Endothelial cell of umbilical vein (primary cell): ENCODE data around the gene SMARCD1. TPM values are rescaled to one million over a fixed set of nuclear protein-coding genes. Genes with fewer than 3 reads are reported as not detected.

Experiments
- BruUV-seq: library from RNA; stranded (reverse); fragments of 400-500 nt; replicated peaks from 2 replicates; lab custom pipeline; 2021; lab: Mats Ljungman, UMichigan
- CTCF ChIA-PET: fragments of 300-600, 350-600 bp; sonication (Branson Sonifier 250); formaldehyde crosslinking; loops from one replicate; lab custom pipeline; 2021; ENCODE audit warnings: antibody characterized with exemption, inconsistent platforms; lab: Charles Lee
- POLR2A ChIA-PET: fragments of 300-600, 350-600 bp; sonication (Branson Sonifier 250); formaldehyde crosslinking; loops from one replicate; lab custom pipeline; 2021; ENCODE audit warnings: antibody characterized with exemption, inconsistent platforms; lab: Charles Lee
- DNase-seq: peaks from one replicate; pipeline ENCODE4 v3.0.0-alpha.2; 2011; ENCODE audit warnings: low read depth, low spot score
- FAIRE-seq: peaks from 2 replicates; lab custom pipeline; 2011; peaks lifted over from hg19 to GRCh38; lab: Jason Lieb, UNC
- H2AFZ ChIP-seq: 2 replicates; pipeline ENCODE4 v1.6.0; 2012; ENCODE audit warnings: low read depth, low read length, control low read depth, inconsistent platforms
- H3K27ac ChIP-seq: 2 replicates; pipeline ENCODE4 v1.5.1; 2011; ENCODE audit warnings: low read depth, mild to moderate bottlenecking, control low read depth, low read length, moderate library complexity; ENCODE audit not compliant: insufficient read depth
- H3K27me3 ChIP-seq, 2 experiments: 2 replicates each; pipeline versions ENCODE4 v1.6.0 to v1.6.1; 2011; ENCODE audit warnings: low read length in 2 of 2, mixed read lengths in 1 of 2; ENCODE audit not compliant: control insufficient read depth in 2 of 2, insufficient read depth in 2 of 2
- H3K36me3 ChIP-seq, 2 experiments: 2 replicates in 1 of 2; 3 replicates in 1 of 2; pipeline ENCODE4 v1.5.1; 2011; ENCODE audit warnings: low read length in 2 of 2, mild to moderate bottlenecking in 1 of 2, moderate library complexity in 1 of 2; ENCODE audit not compliant: control insufficient read depth in 2 of 2, insufficient read depth in 2 of 2; ENCODE audit errors: extremely low read depth in 1 of 2
- H3K4me1 ChIP-seq: 3 replicates; pipeline ENCODE4 v1.5.1; 2011; ENCODE audit warnings: mild to moderate bottlenecking, low read length; ENCODE audit not compliant: control insufficient read depth, insufficient read depth; ENCODE audit errors: extremely low read depth
- H3K4me2 ChIP-seq: 2 replicates; pipeline ENCODE4 v1.6.1; 2011; ENCODE audit warnings: low read length, control low read depth, mixed read lengths; ENCODE audit not compliant: insufficient read depth
- H3K4me3 ChIP-seq, 3 experiments: fragments of 200-600 bp in 1 of 3; sonication (generic), shearing (Covaris generic) in 1 of 3; replicated peaks in 1 of 3; 2 replicates each; pipeline ENCODE4 v1.5.1; 2011 to 2016; ENCODE audit warnings: control low read depth in 3 of 3, low read length in 3 of 3, mild to moderate bottlenecking in 2 of 3, inconsistent platforms in 1 of 3, low read depth in 1 of 3, moderate library complexity in 1 of 3; ENCODE audit not compliant: insufficient read depth in 1 of 3
- H3K79me2 ChIP-seq: 2 replicates; pipeline ENCODE4 v1.6.0; 2012; ENCODE audit warnings: low read length, inconsistent platforms; ENCODE audit not compliant: control insufficient read depth, insufficient read depth
- H3K9ac ChIP-seq: replicated peaks from 2 replicates; pipeline ENCODE3; 2011; ENCODE audit warnings: low read length, control low read depth; ENCODE audit not compliant: insufficient read depth; ENCODE audit errors: extremely low read depth
- H3K9me1 ChIP-seq: replicated peaks from 3 replicates; pipeline ENCODE4 v1.6.0; 2011; ENCODE audit warnings: mild to moderate bottlenecking, low read length; ENCODE audit not compliant: control insufficient read depth, insufficient read depth; ENCODE audit errors: extremely low read depth
- H3K9me3 ChIP-seq: replicated peaks from 2 replicates; pipeline ENCODE4 v1.5.1; 2012; ENCODE audit warnings: low read length, inconsistent platforms; ENCODE audit not compliant: control insufficient read depth, insufficient read depth
- H4K20me1 ChIP-seq: replicated peaks from 2 replicates; pipeline ENCODE3; 2011; ENCODE audit warnings: mild to moderate bottlenecking, low read length; ENCODE audit not compliant: control insufficient read depth, insufficient read depth; ENCODE audit errors: extremely low read depth
- EZH2 ChIP-seq: IDR thresholded peaks from 2 replicates; pipeline ENCODE4 v1.6.1; 2012; ENCODE audit warnings: borderline replicate concordance, low read depth, mild to moderate bottlenecking, moderate library complexity, low read length, inconsistent platforms; ENCODE audit not compliant: severe bottlenecking
- FOS ChIP-seq: IDR thresholded peaks from 2 replicates; pipeline ENCODE4 v1.6.1; 2011; ENCODE audit warnings: mild to moderate bottlenecking, low read length, moderate library complexity, borderline replicate concordance; ENCODE audit not compliant: insufficient read depth
- GATA2 ChIP-seq: IDR thresholded peaks from 2 replicates; pipeline ENCODE4 v1.7.0; 2011; ENCODE audit warnings: low read depth, mild to moderate bottlenecking, moderate library complexity, mixed read lengths, low read length; ENCODE audit not compliant: insufficient read length, insufficient read depth
- JUN ChIP-seq: IDR thresholded peaks from 2 replicates; pipeline ENCODE4 v1.6.1; 2011; ENCODE audit warnings: borderline replicate concordance, low read depth; ENCODE audit not compliant: insufficient read length, insufficient read depth
- POLR2A ChIP-seq: IDR thresholded peaks from 2 replicates; pipeline ENCODE4 v1.6.1; 2012; ENCODE audit warnings: low read depth, mild to moderate bottlenecking, control low read depth, low read length
- POLR2AphosphoS5 ChIP-seq: IDR thresholded peaks from 2 replicates; pipeline ENCODE4 v1.6.1; 2012; ENCODE audit warnings: low read depth, mild to moderate bottlenecking, control low read depth, low read length, moderate library complexity; ENCODE audit not compliant: insufficient read depth
- dilution Hi-C: fragments of 300-500 bp; cut with MboI; formaldehyde crosslinking; loops from one replicate; pipeline ENCODE4 v1.15.0; 2019; ENCODE audit warnings: low sequenced_read_pairs; ENCODE audit not compliant: extremely low pct_ligation_motif_present
- intact Hi-C: fragments of 100-400 bp; cut with micrococcal nuclease; formaldehyde crosslinking; loops from one replicate; pipeline ENCODE4 v1.10.0; 2022
- polyA plus RNA-seq, 4 experiments: library from polyadenylated mRNA; depleted of rRNA in 3 of 4; stranded (reverse) in 3 of 4; unstranded in 1 of 4; fragments of >200 nt; gene quantifications; 2 replicates each; pipeline versions ENCODE4 v1.2.1 to v1.2.3, GENCODE V29; 2011 to 2012; ENCODE audit warnings: missing spikeins in 1 of 4
- total RNA-seq: library from RNA; stranded (reverse); gene quantifications from 2 replicates; pipeline ENCODE4 v1.2.3, GENCODE V29; 2021
- TF ChIP-seq, protein P1 (sequence below), 2 donors: IDR thresholded peaks; 1 replicate in 1 of 2; 2 replicates in 1 of 2; pipeline ENCODE4 v1.5.1; 2011; ENCODE audit warnings: low read length in 2 of 2, mild to moderate bottlenecking in 2 of 2, moderate library complexity in 2 of 2, control low read depth in 1 of 2, inconsistent platforms in 1 of 2, low read depth in 1 of 2; ENCODE audit not compliant: insufficient read depth in 1 of 2; ENCODE audit errors: extremely low read depth in 1 of 2

SMARCD1 gene
- total and polyA plus RNA-seq, 2 donors (not counting 3 experiments of a cell fraction or from before 2014, with no cell fraction given): 86.6 to 94.2 TPM

DNA sequence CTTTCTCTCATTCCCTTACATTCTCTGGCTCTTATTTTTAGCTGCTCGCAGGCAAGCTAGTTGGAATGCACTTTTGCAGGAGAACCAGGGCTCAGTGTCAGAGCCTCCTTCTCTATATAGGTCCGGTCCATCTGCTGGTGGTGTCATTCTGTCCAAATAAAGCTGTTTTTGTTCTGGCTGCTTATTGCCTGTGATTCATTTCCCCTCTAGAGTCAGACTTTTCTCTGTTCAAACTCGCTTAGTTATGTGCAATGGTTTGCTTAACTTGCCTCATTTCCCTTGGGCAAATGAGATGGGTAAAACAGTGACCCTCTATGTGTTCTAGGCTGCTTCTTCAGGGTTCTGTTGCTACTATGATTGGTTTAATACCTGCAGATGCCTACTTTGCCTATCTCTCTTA, 2.9 kb downstream of the SMARCD1 start:
- Histone ChIP-seq H3K36me3 (peaks cover 25 to 31% of the 10 kb centered on the region in 2 experiments), H3K4me3 (no peak overlapping the region), H2AFZ (no peak overlapping the region), H3K27me3 (no peaks in the 10 kb centered on the region), H3K9me3 (no peaks in the 10 kb centered on the region), H3K79me2 (peaks cover 16% of the 10 kb centered on the region), H3K27ac (peak overlapping the region; percentile 61), H3K9ac (peak overlapping the region; percentile 19), H3K9me1 (no peaks in the 10 kb centered on the region), H3K4me1 (peaks cover 35% of the 10 kb centered on the region), H4K20me1 (no peaks in the 10 kb centered on the region), H3K4me2 (peak overlapping the region; percentile 56)
- DNase-seq (peak; percentile 87), FAIRE-seq (peak; percentile 95)
- POLR2A ChIA-PET: interaction anchor here (0.9 to 1.0 kb wide), 2 partner anchors 9 to 79 kb away, joined by 3 read pairs; partner anchors contain the start of gene CERS5
- TF ChIP-seq, protein P1, sequence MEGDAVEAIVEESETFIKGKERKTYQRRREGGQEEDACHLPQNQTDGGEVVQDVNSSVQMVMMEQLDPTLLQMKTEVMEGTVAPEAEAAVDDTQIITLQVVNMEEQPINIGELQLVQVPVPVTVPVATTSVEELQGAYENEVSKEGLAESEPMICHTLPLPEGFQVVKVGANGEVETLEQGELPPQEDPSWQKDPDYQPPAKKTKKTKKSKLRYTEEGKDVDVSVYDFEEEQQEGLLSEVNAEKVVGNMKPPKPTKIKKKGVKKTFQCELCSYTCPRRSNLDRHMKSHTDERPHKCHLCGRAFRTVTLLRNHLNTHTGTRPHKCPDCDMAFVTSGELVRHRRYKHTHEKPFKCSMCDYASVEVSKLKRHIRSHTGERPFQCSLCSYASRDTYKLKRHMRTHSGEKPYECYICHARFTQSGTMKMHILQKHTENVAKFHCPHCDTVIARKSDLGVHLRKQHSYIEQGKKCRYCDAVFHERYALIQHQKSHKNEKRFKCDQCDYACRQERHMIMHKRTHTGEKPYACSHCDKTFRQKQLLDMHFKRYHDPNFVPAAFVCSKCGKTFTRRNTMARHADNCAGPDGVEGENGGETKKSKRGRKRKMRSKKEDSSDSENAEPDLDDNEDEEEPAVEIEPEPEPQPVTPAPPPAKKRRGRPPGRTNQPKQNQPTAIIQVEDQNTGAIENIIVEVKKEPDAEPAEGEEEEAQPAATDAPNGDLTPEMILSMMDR (IDR thresholded peaks at IDR 0.05; ENCODE audit: extremely low read depth in 1 of 2, insufficient read depth in 1 of 2, low read depth in 1 of 2, low read length in 2 of 2): no peak
- TF ChIP-seq POLR2AphosphoS5 (peak; percentile 41), FOS (peak; percentile 87), EZH2 (no peak), JUN (peak; percentile 80), POLR2A (no peak), GATA2 (no peak)
- dilution Hi-C loops: no loop called here
- BruUV-seq: no TSS peak
- CTCF ChIA-PET: interaction anchor here (0.8 to 5.6 kb wide), 17 partner anchors 9 to 226 kb away, joined by 3 to 89 read pairs (median 6); partner anchors contain the start of genes CERS5, COX14 and GPD1
- intact Hi-C loops: no loop called here
